PFSK-1 (cell line): ENCODE data around the gene RPTN.

Experiments
- FOXP2 ChIP-seq: optimal IDR thresholded peaks from 2 replicates; pipeline ENCODE3; 2011; ENCODE audit warnings: borderline replicate concordance, control low read depth, inconsistent platforms; ENCODE audit not compliant: insufficient read depth; ENCODE audit errors: extremely low read length, extremely low read depth
- POLR2AphosphoS5 ChIP-seq: IDR thresholded peaks from 2 replicates; pipeline ENCODE4 v1.6.1; 2012; ENCODE audit warnings: low read depth, mild to moderate bottlenecking, control low read depth, low read length, moderate library complexity
- REST ChIP-seq, 2 experiments: IDR thresholded peaks; 2 replicates each; pipeline versions ENCODE4 v1.6.1 to v1.8.0; 2011 to 2012; ENCODE audit warnings: low read depth in 2 of 2, low read length in 2 of 2, control low read depth in 1 of 2, inconsistent platforms in 1 of 2, mild to moderate bottlenecking in 1 of 2, moderate library complexity in 1 of 2; ENCODE audit not compliant: insufficient read depth in 1 of 2
- SIN3A ChIP-seq: IDR thresholded peaks from 2 replicates; pipeline ENCODE4 v1.6.1; 2012; ENCODE audit warnings: mild to moderate bottlenecking, low read length, moderate library complexity, borderline replicate concordance; ENCODE audit not compliant: insufficient read depth
- TAF1 ChIP-seq: IDR thresholded peaks from 2 replicates; pipeline ENCODE4 v1.6.1; 2012; ENCODE audit warnings: low read length, control low read depth, borderline replicate concordance; ENCODE audit not compliant: insufficient read depth

DNA sequence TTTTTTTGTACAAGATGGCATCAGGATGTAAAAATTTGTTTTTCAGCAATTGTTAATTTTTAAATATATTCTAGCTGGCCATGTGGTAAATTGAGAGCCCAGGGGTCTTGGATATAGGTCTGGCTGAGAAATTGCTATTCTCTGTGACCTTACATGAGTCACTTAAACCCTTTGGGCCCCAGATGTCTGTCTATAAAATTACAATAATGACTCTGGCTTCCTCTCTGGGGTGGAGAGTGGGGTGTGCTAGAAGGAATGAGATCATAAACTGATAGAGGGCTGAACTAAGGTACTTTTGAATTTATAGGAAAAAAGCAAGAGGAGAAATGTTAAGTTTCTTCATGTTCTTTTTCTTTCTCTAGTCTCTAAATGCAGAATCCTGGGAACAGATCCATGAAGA is 31.4 kb downstream of the RPTN start:
- TF ChIP-seq POLR2AphosphoS5 (no peak), REST (IDR thresholded peaks at IDR 0.05; ENCODE audit: insufficient read depth in 1 of 2, low read depth in 2 of 2, low read length in 2 of 2) (no peak), SIN3A (no peak), FOXP2 (no peak), TAF1 (no peak)
